Gastroesophageal sphincter (tissue), 3 donors: ENCODE data around the gene RELT.

Source experiments
- CTCF ChIP-seq, 4 experiments: fragments of 200-600 bp in 2 of 4; fragments of 450-650 bp in 2 of 4; sonication (generic) in 1 of 4; IDR thresholded peaks; one replicate each; pipeline ENCODE4 v1.5.1; 2017 to 2019; ENCODE audit warnings: antibody characterized with exemption in 4 of 4, mild to moderate bottlenecking in 2 of 4, moderate library complexity in 2 of 4
- EP300 ChIP-seq: sonication (generic); formaldehyde crosslinking; IDR thresholded peaks from one replicate; pipeline ENCODE4 v1.6.1; 2017; ENCODE audit warnings: antibody characterized with exemption, mild to moderate bottlenecking
- POLR2A ChIP-seq, 2 donors: fragments of 450-650 bp; IDR thresholded peaks; one replicate each; pipeline ENCODE4 v1.6.1; 2017; ENCODE audit warnings: antibody characterized with exemption in 2 of 2, mild to moderate bottlenecking in 2 of 2, moderate library complexity in 1 of 2
- POLR2AphosphoS5 ChIP-seq: sonication (generic); formaldehyde crosslinking; IDR thresholded peaks from one replicate; pipeline ENCODE4 v1.6.1; 2017; ENCODE audit warnings: antibody characterized with exemption

GRCh38 chr11:73412308-73412707 lies 36.1 kb downstream of the RELT start:
- TF ChIP-seq POLR2A (IDR thresholded peaks at IDR 0.05) (no peak), CTCF (IDR thresholded peaks at IDR 0.05) (no peak), EP300 (no peak), POLR2AphosphoS5 (no peak)
